ENCODE measurements around the gene ERBB2.

ERBB2 gene

DNA sequence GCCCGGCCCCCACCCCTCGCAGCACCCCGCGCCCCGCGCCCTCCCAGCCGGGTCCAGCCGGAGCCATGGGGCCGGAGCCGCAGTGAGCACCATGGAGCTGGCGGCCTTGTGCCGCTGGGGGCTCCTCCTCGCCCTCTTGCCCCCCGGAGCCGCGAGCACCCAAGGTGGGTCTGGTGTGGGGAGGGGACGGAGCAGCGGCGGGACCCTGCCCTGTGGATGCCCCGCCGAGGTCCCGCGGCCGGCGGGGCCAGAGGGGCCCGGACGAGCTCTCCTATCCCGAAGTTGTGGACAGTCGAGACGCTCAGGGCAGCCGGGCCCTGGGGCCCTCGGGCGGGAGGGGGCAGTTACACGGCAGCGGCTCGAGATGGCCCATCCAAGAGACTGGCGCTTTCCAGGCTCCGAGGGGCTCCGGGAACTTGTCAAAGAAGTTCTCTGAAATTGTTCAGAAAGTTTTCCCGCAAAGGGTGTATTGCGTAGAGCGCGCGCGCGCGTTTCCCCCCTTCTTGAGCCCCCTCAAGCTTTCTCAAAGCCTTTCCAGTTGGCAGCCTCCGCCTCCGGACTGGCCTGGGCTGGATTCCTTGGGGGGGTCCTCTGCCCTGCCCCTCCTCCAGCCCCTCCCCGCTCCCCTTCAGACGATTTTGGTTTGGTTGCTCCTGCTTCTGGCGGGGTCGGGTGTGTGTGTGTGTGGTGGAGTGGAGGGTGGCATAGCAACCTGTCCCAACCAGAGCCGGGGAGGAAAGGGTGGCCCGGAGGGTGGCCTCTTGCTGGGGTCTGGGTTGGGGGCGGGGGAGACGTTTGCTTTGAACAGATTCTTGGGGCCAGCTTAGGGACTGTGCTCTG, 504 bp downstream of the ERBB2 start:
- TF ChIP-seq MAX (IDR thresholded peaks at IDR 0.05; ENCODE audit: low read depth, low read length) (no peak), POLR2A (IDR thresholded peaks at IDR 0.05; ENCODE audit: extremely low read depth, insufficient read length) (no peak), MYC (IDR thresholded peaks at IDR 0.05; ENCODE audit: low read depth, low read length) (no peak)
- TF ChIP-seq, protein P1, sequence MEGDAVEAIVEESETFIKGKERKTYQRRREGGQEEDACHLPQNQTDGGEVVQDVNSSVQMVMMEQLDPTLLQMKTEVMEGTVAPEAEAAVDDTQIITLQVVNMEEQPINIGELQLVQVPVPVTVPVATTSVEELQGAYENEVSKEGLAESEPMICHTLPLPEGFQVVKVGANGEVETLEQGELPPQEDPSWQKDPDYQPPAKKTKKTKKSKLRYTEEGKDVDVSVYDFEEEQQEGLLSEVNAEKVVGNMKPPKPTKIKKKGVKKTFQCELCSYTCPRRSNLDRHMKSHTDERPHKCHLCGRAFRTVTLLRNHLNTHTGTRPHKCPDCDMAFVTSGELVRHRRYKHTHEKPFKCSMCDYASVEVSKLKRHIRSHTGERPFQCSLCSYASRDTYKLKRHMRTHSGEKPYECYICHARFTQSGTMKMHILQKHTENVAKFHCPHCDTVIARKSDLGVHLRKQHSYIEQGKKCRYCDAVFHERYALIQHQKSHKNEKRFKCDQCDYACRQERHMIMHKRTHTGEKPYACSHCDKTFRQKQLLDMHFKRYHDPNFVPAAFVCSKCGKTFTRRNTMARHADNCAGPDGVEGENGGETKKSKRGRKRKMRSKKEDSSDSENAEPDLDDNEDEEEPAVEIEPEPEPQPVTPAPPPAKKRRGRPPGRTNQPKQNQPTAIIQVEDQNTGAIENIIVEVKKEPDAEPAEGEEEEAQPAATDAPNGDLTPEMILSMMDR (IDR thresholded peaks at IDR 0.05; ENCODE audit: low read depth, low read length): no peak
- DNase-seq (ENCODE audit: low read depth): no peak
- no peak overlapping the region for H3K4me3 ChIP-seq (ENCODE audit: low read depth, low read length)

GRCh38 chr17:39701012-39701783, 1.3 kb downstream of the ERBB2 start:
- TF ChIP-seq MYC (IDR thresholded peaks at IDR 0.05; ENCODE audit: low read depth, low read length): no peak
- no peak for TF ChIP-seq POLR2A (IDR thresholded peaks at IDR 0.05; ENCODE audit: extremely low read depth, insufficient read length)
- TF ChIP-seq, protein P1 (IDR thresholded peaks at IDR 0.05; ENCODE audit: low read depth, low read length): no peak
- no peak for TF ChIP-seq MAX (IDR thresholded peaks at IDR 0.05; ENCODE audit: low read depth, low read length)
- H3K4me3 ChIP-seq (ENCODE audit: low read depth, low read length): no peak overlapping the region
- no peak for DNase-seq (ENCODE audit: low read depth)

DNA sequence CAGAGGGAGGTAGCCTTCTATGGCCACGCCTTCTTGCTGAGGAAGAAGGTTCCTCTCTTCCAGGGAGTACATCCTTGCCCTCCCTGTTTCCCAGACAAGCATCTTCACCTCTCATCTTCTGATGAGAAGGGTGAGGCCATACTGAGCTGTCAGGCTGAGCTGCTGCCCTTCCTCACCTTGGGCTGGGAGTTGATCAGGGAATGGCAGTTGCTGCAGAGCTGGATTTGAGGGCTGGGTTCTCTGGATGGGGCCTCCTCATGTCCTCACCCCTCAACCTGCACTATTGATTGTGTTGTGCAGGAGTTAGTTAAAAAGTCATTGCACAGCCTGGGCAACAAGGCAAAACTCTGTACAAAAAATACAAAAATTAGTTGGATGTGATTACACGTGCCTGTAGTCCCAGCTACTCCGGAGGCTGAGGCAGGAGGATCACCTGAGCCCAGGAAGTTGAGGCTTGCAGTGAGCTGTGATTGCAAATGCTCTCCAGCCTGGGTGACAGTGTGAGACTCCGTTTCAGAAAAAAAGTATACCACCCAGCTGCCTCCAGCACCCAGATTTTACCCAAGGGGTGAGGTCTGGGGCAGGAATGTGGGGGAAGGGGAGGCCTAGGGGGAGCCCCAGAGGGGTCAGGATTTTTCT, 2.0 kb downstream of the ERBB2 start:
- H3K4me3 ChIP-seq (ENCODE audit: low read depth, low read length): no peak overlapping the region
- no peak for DNase-seq (ENCODE audit: low read depth)
- TF ChIP-seq MYC (IDR thresholded peaks at IDR 0.05; ENCODE audit: low read depth, low read length) (no peak), POLR2A (IDR thresholded peaks at IDR 0.05; ENCODE audit: extremely low read depth, insufficient read length) (no peak), MAX (IDR thresholded peaks at IDR 0.05; ENCODE audit: low read depth, low read length) (no peak)
- TF ChIP-seq, protein P1 (IDR thresholded peaks at IDR 0.05; ENCODE audit: low read depth, low read length): no peak

GRCh38 chr17:39702901-39703893, 3.3 kb downstream of the ERBB2 start:
- DNase-seq (ENCODE audit: low read depth): no peak
- H3K4me3 ChIP-seq (ENCODE audit: low read depth, low read length): no peak overlapping the region
- TF ChIP-seq POLR2A (IDR thresholded peaks at IDR 0.05; ENCODE audit: extremely low read depth, insufficient read length): no peak
- TF ChIP-seq, protein P1 (IDR thresholded peaks at IDR 0.05; ENCODE audit: low read depth, low read length): no peak
- TF ChIP-seq MAX (IDR thresholded peaks at IDR 0.05; ENCODE audit: low read depth, low read length): no peak
- TF ChIP-seq MYC (IDR thresholded peaks at IDR 0.05; ENCODE audit: low read depth, low read length): no peak

DNA sequence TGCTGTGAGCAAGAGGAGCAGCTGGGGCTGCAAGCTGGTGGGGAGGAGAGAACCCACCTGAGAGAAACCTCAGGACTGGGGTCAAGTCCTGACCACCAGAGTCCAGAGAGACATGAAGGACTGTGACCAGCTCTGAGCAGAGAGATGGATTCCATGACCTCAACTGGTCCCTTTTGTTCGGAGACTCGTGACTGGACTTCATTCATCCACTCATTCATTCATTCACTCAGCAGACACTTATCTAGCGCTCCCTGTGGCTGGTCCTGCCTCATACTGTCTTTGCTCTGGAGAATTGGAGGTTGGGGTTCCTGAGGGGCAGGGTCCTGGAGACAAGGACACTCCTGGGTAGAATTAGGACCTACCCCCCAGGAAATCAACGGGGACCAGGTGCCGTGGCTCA, 4.0 kb downstream of the ERBB2 start:
- TF ChIP-seq MYC (IDR thresholded peaks at IDR 0.05; ENCODE audit: low read depth, low read length) (no peak), MAX (IDR thresholded peaks at IDR 0.05; ENCODE audit: low read depth, low read length) (no peak), POLR2A (IDR thresholded peaks at IDR 0.05; ENCODE audit: extremely low read depth, insufficient read length) (no peak)
- TF ChIP-seq, protein P1 (IDR thresholded peaks at IDR 0.05; ENCODE audit: low read depth, low read length): no peak
- no peak overlapping the region for H3K4me3 ChIP-seq (ENCODE audit: low read depth, low read length)
- no peak for DNase-seq (ENCODE audit: low read depth)
